K562 (cell line): ENCODE data around the gene CEBPE. TPM values are rescaled to one million over a fixed set of nuclear protein-coding genes. Genes with fewer than 3 reads are reported as not detected.

Source experiments
- FIP1L1 ChIP-seq: fragments of 200-400 bp; formaldehyde crosslinking; IDR thresholded peaks from 2 replicates; pipeline ENCODE4 v1.6.1; 2018; ENCODE audit warnings: mild to moderate bottlenecking, low read depth, low read length; ENCODE audit not compliant: poor library complexity, severe bottlenecking
- HNRNPUL1 ChIP-seq: fragments of 200-400 bp; formaldehyde crosslinking; IDR thresholded peaks from 2 replicates; pipeline ENCODE4 v1.6.1; 2017; ENCODE audit warnings: low read length
- HOMEZ ChIP-seq: fragments of 250-450 bp; sonication (Bioruptor Pico); IDR thresholded peaks from 2 replicates; pipeline ENCODE4 v1.4.0; 2020; ENCODE audit warnings: mild to moderate bottlenecking, moderate library complexity
- NRF1 ChIP-seq, 2 experiments: fragments of 450-650 bp; IDR thresholded peaks in 1 of 2; conservative IDR thresholded peaks in 1 of 2; 2 replicates each; pipeline ENCODE4 v1.6.1; 2014; ENCODE audit warnings: mild to moderate bottlenecking in 2 of 2
- POLR2B ChIP-seq: fragments of 450-650 bp; IDR thresholded peaks from 2 replicates; pipeline ENCODE4 v1.6.1; 2018; ENCODE audit warnings: low read depth; ENCODE audit not compliant: partially characterized antibody
- THAP7 ChIP-seq: fragments of 250-450 bp; sonication (Bioruptor Pico); IDR thresholded peaks from 2 replicates; pipeline ENCODE4 v1.5.0; 2021
- TSC22D4 ChIP-seq: fragments of 450-650 bp; IDR thresholded peaks from 2 replicates; pipeline ENCODE4 v1.6.1; 2016; ENCODE audit warnings: missing genetic modification characterization, missing biosample characterization, control low read depth
- WHSC1 ChIP-seq: IDR thresholded peaks from one replicate; pipeline ENCODE4 v1.6.1; 2012; ENCODE audit warnings: low read length, control low read depth, inconsistent platforms
- ZFP30 ChIP-seq: fragments of 250-450 bp; sonication (Bioruptor Pico); IDR thresholded peaks from 2 replicates; pipeline ENCODE4 v1.8.0; 2022; ENCODE audit warnings: moderate library complexity, mild to moderate bottlenecking, inconsistent platforms, borderline replicate concordance
- ZFX ChIP-seq: sonication (generic); formaldehyde crosslinking; IDR thresholded peaks from 2 replicates; pipeline ENCODE4 v1.8.0; 2022; ENCODE audit warnings: mild to moderate bottlenecking, missing genetic modification reagents, moderate library complexity
- ZNF23 ChIP-seq: fragments of 250-450 bp; sonication (Bioruptor Pico); IDR thresholded peaks from 2 replicates; pipeline ENCODE4 v1.4.0; 2020; ENCODE audit warnings: mild to moderate bottlenecking
- ZNF609 ChIP-seq: sonication (generic); formaldehyde crosslinking; IDR thresholded peaks from 2 replicates; pipeline ENCODE4 v1.8.1; 2023; ENCODE audit warnings: missing genetic modification reagents, mild to moderate bottlenecking, borderline replicate concordance
- ZNF696 ChIP-seq: fragments of 250-450 bp; sonication (Bioruptor Pico); conservative IDR thresholded peaks from 2 replicates; pipeline ENCODE4 v1.4.0; 2020; ENCODE audit warnings: mild to moderate bottlenecking, moderate library complexity
- ZNF707 ChIP-seq: fragments of 250-450 bp; sonication (Bioruptor Pico); conservative IDR thresholded peaks from 2 replicates; pipeline ENCODE4 v1.8.0; 2022; ENCODE audit warnings: inconsistent platforms, mild to moderate bottlenecking, moderate library complexity
- ZNF830 ChIP-seq: fragments of 250-450 bp; sonication (Bioruptor Pico); IDR thresholded peaks from 2 replicates; pipeline ENCODE4 v1.5.0; 2021; ENCODE audit warnings: mild to moderate bottlenecking
- polyA plus RNA-seq, 8 experiments: library from polyadenylated mRNA; depleted of rRNA in 4 of 8; stranded (reverse) in 5 of 8; unstranded in 3 of 8; fragments of >200 nt; fragmentation: Nextera tagmentation in 2 of 8; fragmentation: Illumina TruSeq in 1 of 8; extraction: Ambion mirVana in 2 of 8; extraction: Trizol in 1 of 8; gene quantifications; 2 replicates each; pipeline versions ENCODE4 v1.2.1 to v1.2.3, GENCODE V29; 2011 to 2014; ENCODE audit warnings: inconsistent platforms in 1 of 8, missing spikeins in 1 of 8
- total RNA-seq, 7 experiments: library from RNA; depleted of rRNA in 6 of 7; stranded (reverse); fragments of >200 nt in 6 of 7; fragmentation: Illumina TruSeq in 2 of 7; extraction: Trizol in 2 of 7; gene quantifications; 2 replicates each; pipeline versions ENCODE4 v1.2.1 to v1.2.3, GENCODE V29; 2011 to 2021; ENCODE audit warnings: low replicate concordance in 1 of 7
- TF ChIP-seq, protein P1 (sequence below): fragments of 450-650 bp; IDR thresholded peaks from 2 replicates; pipeline ENCODE4 v1.6.1; 2017; ENCODE audit warnings: antibody characterized with exemption, mild to moderate bottlenecking

The CEBPE gene
- total and polyA plus RNA-seq, 9 of the 15 experiments (the other 6 are each of a cell fraction or from before 2014, with no cell fraction given) = 0.09 to 0.15 (median 0.13) TPM; not detected in 6

DNA sequence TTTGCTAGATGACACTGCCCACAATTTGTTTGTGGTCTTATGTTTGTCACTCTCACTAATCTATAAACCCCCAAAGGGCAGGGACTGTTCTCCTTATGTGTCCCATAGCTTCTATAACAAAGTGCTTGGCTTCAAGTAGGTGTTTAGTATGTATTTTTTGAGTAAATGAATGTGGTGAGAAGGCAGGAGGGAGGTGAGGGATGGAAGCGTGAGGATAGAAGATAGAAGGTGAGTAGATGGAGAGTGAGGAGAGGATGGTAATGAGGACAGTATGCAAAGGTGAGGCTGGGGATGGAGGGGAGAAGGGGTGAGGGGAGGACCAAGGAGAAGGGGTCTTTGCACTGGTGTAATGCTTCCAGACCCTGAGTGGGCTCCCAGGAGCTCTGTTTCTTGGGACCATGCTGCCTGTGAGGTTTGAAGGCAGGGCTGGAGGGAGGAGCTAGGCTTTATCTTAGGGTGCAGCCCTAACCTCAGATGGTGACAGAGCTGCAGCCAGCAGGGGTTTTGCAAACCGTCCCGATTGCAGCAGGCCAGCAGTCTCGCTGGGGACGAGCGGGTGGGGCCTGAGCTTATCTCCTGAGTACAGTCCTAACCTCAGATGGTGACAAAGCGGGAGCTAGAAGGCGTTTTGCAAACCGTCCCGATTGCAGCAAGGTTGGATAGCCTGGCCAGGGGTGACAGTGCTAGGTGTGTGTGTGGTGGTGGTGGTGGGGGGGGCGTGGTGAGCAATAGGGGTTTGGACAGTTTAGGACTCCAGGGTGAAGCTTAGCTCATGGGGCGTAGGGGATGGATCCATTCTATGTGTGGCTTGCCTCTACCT lies 6.5 kb downstream of the CEBPE start (continued):
- TF ChIP-seq FIP1L1 (no peak), ZNF707 (CRISPR knock-in tag) (no peak), ZNF609 (CRISPR knock-in tag) (peak; percentile 97), POLR2B (no peak), NRF1 (conservative IDR thresholded peaks at IDR 0.05 in 1 of 2, IDR thresholded peaks at IDR 0.05 in 1 of 2) (peak; percentile 28 to 47; a peak in 1 of 4 replicates), ZNF830 (CRISPR knock-in tag) (no peak), TSC22D4 (tag) (no peak), ZFX (CRISPR knock-in tag) (no peak), ZNF23 (CRISPR knock-in tag) (no peak), ZNF696 (CRISPR knock-in tag) (no peak), THAP7 (CRISPR knock-in tag) (no peak), HOMEZ (CRISPR knock-in tag) (no peak), HNRNPUL1 (no peak), ZFP30 (no peak), WHSC1 (no peak)
- TF ChIP-seq, protein P1, sequence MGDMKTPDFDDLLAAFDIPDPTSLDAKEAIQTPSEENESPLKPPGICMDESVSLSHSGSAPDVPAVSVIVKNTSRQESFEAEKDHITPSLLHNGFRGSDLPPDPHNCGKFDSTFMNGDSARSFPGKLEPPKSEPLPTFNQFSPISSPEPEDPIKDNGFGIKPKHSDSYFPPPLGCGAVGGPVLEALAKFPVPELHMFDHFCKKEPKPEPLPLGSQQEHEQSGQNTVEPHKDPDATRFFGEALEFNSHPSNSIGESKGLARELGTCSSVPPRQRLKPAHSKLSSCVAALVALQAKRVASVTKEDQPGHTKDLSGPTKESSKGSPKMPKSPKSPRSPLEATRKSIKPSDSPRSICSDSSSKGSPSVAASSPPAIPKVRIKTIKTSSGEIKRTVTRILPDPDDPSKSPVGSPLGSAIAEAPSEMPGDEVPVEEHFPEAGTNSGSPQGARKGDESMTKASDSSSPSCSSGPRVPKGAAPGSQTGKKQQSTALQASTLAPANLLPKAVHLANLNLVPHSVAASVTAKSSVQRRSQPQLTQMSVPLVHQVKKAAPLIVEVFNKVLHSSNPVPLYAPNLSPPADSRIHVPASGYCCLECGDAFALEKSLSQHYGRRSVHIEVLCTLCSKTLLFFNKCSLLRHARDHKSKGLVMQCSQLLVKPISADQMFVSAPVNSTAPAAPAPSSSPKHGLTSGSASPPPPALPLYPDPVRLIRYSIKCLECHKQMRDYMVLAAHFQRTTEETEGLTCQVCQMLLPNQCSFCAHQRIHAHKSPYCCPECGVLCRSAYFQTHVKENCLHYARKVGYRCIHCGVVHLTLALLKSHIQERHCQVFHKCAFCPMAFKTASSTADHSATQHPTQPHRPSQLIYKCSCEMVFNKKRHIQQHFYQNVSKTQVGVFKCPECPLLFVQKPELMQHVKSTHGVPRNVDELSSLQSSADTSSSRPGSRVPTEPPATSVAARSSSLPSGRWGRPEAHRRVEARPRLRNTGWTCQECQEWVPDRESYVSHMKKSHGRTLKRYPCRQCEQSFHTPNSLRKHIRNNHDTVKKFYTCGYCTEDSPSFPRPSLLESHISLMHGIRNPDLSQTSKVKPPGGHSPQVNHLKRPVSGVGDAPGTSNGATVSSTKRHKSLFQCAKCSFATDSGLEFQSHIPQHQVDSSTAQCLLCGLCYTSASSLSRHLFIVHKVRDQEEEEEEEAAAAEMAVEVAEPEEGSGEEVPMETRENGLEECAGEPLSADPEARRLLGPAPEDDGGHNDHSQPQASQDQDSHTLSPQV = no peak
